Panc1 (cell line): ENCODE results near the gene NDUFS7. TPM values are rescaled to one million over a fixed set of nuclear protein-coding genes. Genes with fewer than 3 reads are reported as not detected.

Source experiments
- ATAC-seq: fragments of 200-7000 bp; cut with Tn5 transposase; 2 replicates; pipeline ENCODE4 v1.9.1; 2020; ENCODE audit warnings: mild to moderate bottlenecking, moderate library complexity
- BruUV-seq: library from RNA; stranded (reverse); fragments of 400-500 nt; replicated peaks from 2 replicates; lab custom pipeline; 2021; lab: Mats Ljungman, UMichigan
- CTCF ChIA-PET: fragments of 300-600 bp; sonication (Branson Sonifier 250); formaldehyde crosslinking; loops from one replicate; lab custom pipeline; 2022; ENCODE audit warnings: antibody characterized with exemption; lab: Charles Lee
- POLR2A ChIA-PET: fragments of 300-600 bp; sonication (Branson Sonifier 250); formaldehyde crosslinking; loops from one replicate; lab custom pipeline; 2022; ENCODE audit warnings: antibody characterized with exemption; lab: Charles Lee
- DNase-seq: peaks from one replicate; pipeline ENCODE4 v3.0.0-alpha.2; 2010; ENCODE audit warnings: low read depth, low spot score
- H3K27ac ChIP-seq: 2 replicates; pipeline ENCODE4 v1.5.1; 2011; ENCODE audit warnings: mild to moderate bottlenecking, low read length, inconsistent platforms
- H3K27me3 ChIP-seq: fragments of 200-500 bp; sonication (Bioruptor generic); 2 replicates; pipeline ENCODE4 v1.6.0; 2014; ENCODE audit warnings: low read length, inconsistent platforms; ENCODE audit not compliant: control insufficient read depth, insufficient read depth
- H3K36me3 ChIP-seq: fragments of 200-500 bp; sonication (Bioruptor generic); 2 replicates; pipeline ENCODE4 v1.5.1; 2014; ENCODE audit warnings: inconsistent platforms, mild to moderate bottlenecking, low read length, moderate library complexity; ENCODE audit not compliant: control insufficient read depth, insufficient read depth
- H3K4me1 ChIP-seq: 2 replicates; pipeline ENCODE4 v1.5.1; 2011; ENCODE audit warnings: inconsistent platforms, mild to moderate bottlenecking, low read length, moderate library complexity; ENCODE audit not compliant: control insufficient read depth, insufficient read depth
- H3K4me3 ChIP-seq, 2 experiments: 2 replicates each; pipeline ENCODE4 v1.5.1; 2011 to 2012; ENCODE audit warnings: low read depth in 2 of 2, low read length in 2 of 2, mild to moderate bottlenecking in 2 of 2, inconsistent platforms in 1 of 2, moderate library complexity in 1 of 2
- H3K9me3 ChIP-seq: fragments of 200-500 bp; sonication (Bioruptor generic); 2 replicates; pipeline ENCODE4 v1.5.1; 2014; ENCODE audit warnings: low read depth, mild to moderate bottlenecking, inconsistent platforms, low read length, moderate library complexity; ENCODE audit not compliant: control insufficient read depth, insufficient read depth
- CTCF ChIP-seq: fragments of 450-650 bp; IDR thresholded peaks from 2 replicates; pipeline ENCODE4 v1.5.1; 2017; ENCODE audit warnings: mild to moderate bottlenecking
- REST ChIP-seq, 2 experiments: IDR thresholded peaks; 2 replicates each; pipeline ENCODE4 v1.6.1; 2011 to 2012; ENCODE audit warnings: low read depth in 2 of 2, control low read depth in 1 of 2, low read length in 1 of 2, mild to moderate bottlenecking in 1 of 2, moderate library complexity in 1 of 2; ENCODE audit not compliant: insufficient read depth in 1 of 2
- SIN3A ChIP-seq: IDR thresholded peaks from 2 replicates; pipeline ENCODE4 v1.6.1; 2012; ENCODE audit warnings: low read depth, mild to moderate bottlenecking, low read length, moderate library complexity, borderline replicate concordance; ENCODE audit not compliant: insufficient read depth
- TCF7L2 ChIP-seq: IDR thresholded peaks from 2 replicates; pipeline ENCODE4 v1.6.1; 2011; ENCODE audit warnings: mild to moderate bottlenecking, low read depth, low read length, inconsistent platforms
- in situ Hi-C: cut with HindIII; loops from 2 replicates; pipeline ENCODE4 v1.10.0; 2016; ENCODE audit warnings: low sequenced_read_pairs, low pct_unique_long_range_greater_than_20kb
- intact Hi-C: fragments of 100-400 bp; cut with micrococcal nuclease; formaldehyde crosslinking; loops from one replicate; pipeline ENCODE4 v1.10.0; 2022; ENCODE audit not compliant: unreplicated experiment
- total RNA-seq: library from RNA; stranded (reverse); gene quantifications from one replicate; pipeline ENCODE4 v1.2.1, GENCODE V29; 2021; ENCODE audit not compliant: unreplicated experiment

Gene NDUFS7
- total RNA-seq, 1 experiment from 2014 or later = 73.0 TPM

- ATAC-seq = peak; percentile 75
- CTCF ChIA-PET = no interaction called here
- H3K9me3 ChIP-seq = no peaks in the 10 kb centered on the region
- H3K36me3 ChIP-seq = peaks cover 6% of the 10 kb centered on the region; the same call in 1 of the 2 replicates
- in situ Hi-C loops = no loop called here
- DNase-seq = no peak
- POLR2A ChIA-PET = no interaction called here
- H3K27ac ChIP-seq = peak within 1 kb of the TSS; percentile 54
- peak; percentile 84; the same call in 1 of the 2 replicates for TF ChIP-seq CTCF
- no peak for TF ChIP-seq TCF7L2
- peaks cover 13% of the 10 kb centered on the region for H3K4me1 ChIP-seq
- BruUV-seq = no TSS peak
- intact Hi-C loops = no loop called here
- H3K27me3 ChIP-seq = no peaks in the 10 kb centered on the region
- H3K4me3 ChIP-seq = peak within 1 kb of the TSS; percentile 54 to 57
These were observed 17.6 kb downstream of the NDUFS7 start, which contains the start of gene GAMT for GRCh38 chr19:1401138-1401888. TSS of gene GAMT (minus strand) at chr19:1401542. CDS start at chr19:1401476, 66 bp downstream.

- H3K27me3 ChIP-seq = no peaks in the 10 kb centered on the region
- intact Hi-C loops = no loop called here
- BruUV-seq = no TSS peak
- H3K36me3 ChIP-seq = peaks cover 6% of the 10 kb centered on the region; the same call in 1 of the 2 replicates
- ChIA-PET CTCF (no interaction called here), POLR2A (interaction anchor here (0.7 kb wide), 1 partner anchor 987 kb away, joined by 10 read pairs; no protein-coding TSS in a partner anchor)
- H3K9me3 ChIP-seq = no peaks in the 10 kb centered on the region
- peaks cover 12% of the 10 kb centered on the region for H3K4me1 ChIP-seq
- DNase-seq (no peak), ATAC-seq (no peak)
- TF ChIP-seq TCF7L2 = no peak
- TF ChIP-seq REST (IDR thresholded peaks at IDR 0.05; ENCODE audit: insufficient read depth in 1 of 2, low read depth in 2 of 2, low read length in 1 of 2) = no peak
- no peak for TF ChIP-seq SIN3A
- 0 out of 2 replicates have a peak overlapping the region, but pooled peaks have one; percentile 23 for H3K27ac ChIP-seq
- H3K4me3 ChIP-seq = peak overlapping the region; percentile 54 to 57
- in situ Hi-C loops = no loop called here
These were observed 18.1 kb downstream of the NDUFS7 start for GRCh38 chr19:1401889-1402217.
